Measurements from ENCODE around the gene VPS37B.
"Not testable (repeated sequence)": the region's sequence is repeated elsewhere in the genome, so short reads cannot be mapped to it uniquely, and the experiment has no call there.

The VPS37B gene

GRCh38 chr12:122909442-122910288 is 13.7 kb upstream of the VPS37B start:
- no peak overlapping the region for H3K4me3 ChIP-seq (ENCODE audit: low read depth, low read length)
- no peak for TF ChIP-seq CTCF (IDR thresholded peaks at IDR 0.05; ENCODE audit: low read depth, low read length, missing control alignments)
- no peak for DNase-seq (ENCODE audit: low read depth)
- in situ Hi-C loops (cut with HindIII; ENCODE audit: low sequenced_read_pairs), result no loop called here

- no peak overlapping the region for H3K4me3 ChIP-seq (ENCODE audit: low read depth, low read length)
- TF ChIP-seq CTCF (IDR thresholded peaks at IDR 0.05; ENCODE audit: low read depth, low read length, missing control alignments), result no peak
- in situ Hi-C loops (cut with HindIII; ENCODE audit: low sequenced_read_pairs), result no loop called here
- DNase-seq (ENCODE audit: low read depth), result no peak
These were observed 13.0 kb upstream of the VPS37B start for GRCh38 chr12:122908915-122909314.

- H3K4me3 ChIP-seq (ENCODE audit: low read depth, low read length); in situ Hi-C loops (cut with HindIII; ENCODE audit: low sequenced_read_pairs); DNase-seq (ENCODE audit: low read depth): not testable (repeated sequence)
These were observed 9.3 kb upstream of the VPS37B start for GRCh38 chr12:122905258-122905657.

- in situ Hi-C loops (cut with HindIII; ENCODE audit: low sequenced_read_pairs), result no loop called here
- no peak overlapping the region for H3K4me3 ChIP-seq (ENCODE audit: low read depth, low read length)
- TF ChIP-seq CTCF (IDR thresholded peaks at IDR 0.05; ENCODE audit: low read depth, low read length, missing control alignments), result no peak
- DNase-seq (ENCODE audit: low read depth), result no peak
These were observed 7.7 kb upstream of the VPS37B start for GRCh38 chr12:122903693-122904034.

GRCh38 chr12:122902854-122903692 is 7.1 kb upstream of the VPS37B start:
- in situ Hi-C loops (cut with HindIII; ENCODE audit: low sequenced_read_pairs), result no loop called here
- DNase-seq (ENCODE audit: low read depth), result no peak
- H3K4me3 ChIP-seq (ENCODE audit: low read depth, low read length), result no peak overlapping the region
- TF ChIP-seq CTCF (IDR thresholded peaks at IDR 0.05; ENCODE audit: low read depth, low read length, missing control alignments), result no peak

GRCh38 chr12:122899887-122900286 is 4.0 kb upstream of the VPS37B start:
- in situ Hi-C loops (cut with HindIII; ENCODE audit: low sequenced_read_pairs), result no loop called here
- DNase-seq (ENCODE audit: low read depth), result no peak
- no peak overlapping the region for H3K4me3 ChIP-seq (ENCODE audit: low read depth, low read length)
- TF ChIP-seq CTCF (IDR thresholded peaks at IDR 0.05; ENCODE audit: low read depth, low read length, missing control alignments), result no peak

GRCh38 chr12:122896662-122897061 is 738 bp upstream of the VPS37B start:
- no peak for DNase-seq (ENCODE audit: low read depth)
- in situ Hi-C loops (cut with HindIII; ENCODE audit: low sequenced_read_pairs), result no loop called here
- no peak for TF ChIP-seq CTCF (IDR thresholded peaks at IDR 0.05; ENCODE audit: low read depth, low read length, missing control alignments)
- H3K4me3 ChIP-seq (ENCODE audit: low read depth, low read length), result no peak overlapping the region

All from astrocyte of the cerebellum (primary cell).